HCT116 (cell line): ENCODE data around the gene ACVR1. TPM values are rescaled to one million over a fixed set of nuclear protein-coding genes. Genes with fewer than 3 reads are reported as not detected.

ENCODE experiments used
- ATAC-seq: fragments of 200-7000 bp; cut with Tn5 transposase; 2 replicates; pipeline ENCODE4 v1.9.1; 2020; ENCODE audit warnings: mild to moderate bottlenecking, moderate library complexity
- BruUV-seq: library from RNA; stranded (reverse); fragments of 400-500 nt; replicated peaks from 2 replicates; lab custom pipeline; 2021; lab: Mats Ljungman, UMichigan
- CTCF ChIA-PET: fragments of 300-600 bp; sonication (Branson Sonifier 250); formaldehyde crosslinking; loops from one replicate; lab custom pipeline; 2021; ENCODE audit warnings: antibody characterized with exemption; lab: Charles Lee
- POLR2A ChIA-PET: fragments of 300-600, 350-600 bp; sonication (Branson Sonifier 250); formaldehyde crosslinking; loops from one replicate; lab custom pipeline; 2021; ENCODE audit warnings: antibody characterized with exemption; lab: Charles Lee
- RAD21 ChIA-PET, 2 experiments: fragments of 300-600 bp; sonication (Branson Sonifier 250); formaldehyde crosslinking; loops; one replicate each; lab custom pipeline; 2023; ENCODE audit warnings: low total read pairs in 2 of 2; ENCODE audit not compliant: uncharacterized antibody in 2 of 2, unreplicated experiment in 2 of 2, low non-redundant PET in 1 of 2; lab: Charles Lee
- DNase-seq: peaks from one replicate; pipeline ENCODE4 v3.0.0-alpha.2; 2010; ENCODE audit warnings: low read depth, low spot score
- H2AFZ ChIP-seq: fragments of 200-600 bp; shearing (Covaris generic), sonication (generic); 2 replicates; pipeline ENCODE4 v1.6.1; 2017; ENCODE audit warnings: low read depth, mixed run types, mixed read lengths, antibody characterized with exemption, low read length; ENCODE audit not compliant: poor library complexity, severe bottlenecking
- H3K27ac ChIP-seq: 2 replicates; pipeline ENCODE4 v1.5.1; 2012; ENCODE audit warnings: low read depth, low read length
- H3K27me3 ChIP-seq: fragments of 200-600 bp; sonication (generic); 2 replicates; pipeline ENCODE4 v1.6.1; 2016; ENCODE audit warnings: mixed run types, low read length, mixed read lengths; ENCODE audit not compliant: insufficient read depth
- H3K36me3 ChIP-seq, 2 experiments: fragments of 200-500 bp in 1 of 2; fragments of 200-600 bp in 1 of 2; sonication (Bioruptor generic) in 1 of 2; sonication (generic) in 1 of 2; 2 replicates each; pipeline versions ENCODE4 v1.5.1 to v1.6.1; 2014 to 2016; ENCODE audit warnings: low read length in 2 of 2, inconsistent platforms in 1 of 2, mixed read lengths in 1 of 2, mixed run types in 1 of 2; ENCODE audit not compliant: insufficient read depth in 2 of 2, control insufficient read depth in 1 of 2
- H3K4me1 ChIP-seq, 2 experiments: fragments of 200-600 bp in 1 of 2; sonication (generic) in 1 of 2; 2 replicates each; pipeline versions ENCODE4 v1.5.1 to v1.6.1; 2012 to 2017; ENCODE audit warnings: low read length in 2 of 2, inconsistent platforms in 1 of 2, mild to moderate bottlenecking in 1 of 2, mixed read lengths in 1 of 2, mixed run types in 1 of 2, moderate library complexity in 1 of 2; ENCODE audit not compliant: insufficient read depth in 2 of 2, control insufficient read depth in 1 of 2
- H3K4me2 ChIP-seq: fragments of 200-600 bp; sonication (generic); 2 replicates; pipeline ENCODE4 v1.6.1; 2017; ENCODE audit warnings: mixed run types, low read length, mixed read lengths
- H3K4me3 ChIP-seq, 2 experiments: fragments of 200-600 bp in 1 of 2; sonication (generic) in 1 of 2; replicated peaks in 1 of 2; 2 replicates each; pipeline ENCODE4 v1.5.1; 2011 to 2016; ENCODE audit warnings: low read length in 2 of 2, control low read depth in 1 of 2, low read depth in 1 of 2, mild to moderate bottlenecking in 1 of 2, mixed read lengths in 1 of 2, mixed run types in 1 of 2
- H3K79me2 ChIP-seq: fragments of 200-600 bp; sonication (generic); 2 replicates; pipeline ENCODE4 v1.6.1; 2017; ENCODE audit warnings: mild to moderate bottlenecking, mixed run types, low read length, moderate library complexity, mixed read lengths; ENCODE audit not compliant: insufficient read depth
- H3K9ac ChIP-seq: fragments of 200-600 bp; sonication (generic); 2 replicates; pipeline ENCODE4 v1.6.1; 2016; ENCODE audit warnings: low read length, mixed read lengths
- H3K9me2 ChIP-seq: fragments of 200-600 bp; sonication (generic), shearing (Covaris generic); 2 replicates; pipeline ENCODE4 v1.6.1; 2017; ENCODE audit warnings: mixed run types, mild to moderate bottlenecking, moderate library complexity; ENCODE audit not compliant: insufficient read depth
- H3K9me3 ChIP-seq, 2 experiments: fragments of 200-500 bp in 1 of 2; fragments of 200-600 bp in 1 of 2; sonication (Bioruptor generic) in 1 of 2; sonication (generic) in 1 of 2; 2 replicates each; pipeline ENCODE4 v1.6.1; 2014 to 2017; ENCODE audit warnings: low read length in 2 of 2, mixed read lengths in 2 of 2, inconsistent platforms in 1 of 2, low read depth in 1 of 2, mild to moderate bottlenecking in 1 of 2, mixed run types in 1 of 2, moderate library complexity in 1 of 2; ENCODE audit not compliant: control insufficient read depth in 1 of 2, insufficient read depth in 1 of 2
- H4K20me1 ChIP-seq: fragments of 200-600 bp; sonication (generic), shearing (Covaris generic); 2 replicates; pipeline ENCODE4 v1.6.1; 2017; ENCODE audit warnings: mixed run types, mild to moderate bottlenecking, moderate library complexity; ENCODE audit not compliant: insufficient read depth
- CBX3 ChIP-seq: IDR thresholded peaks from 2 replicates; pipeline ENCODE4 v1.6.1; 2012; ENCODE audit warnings: low read depth
- CEBPB ChIP-seq: IDR thresholded peaks from 2 replicates; pipeline ENCODE4 v1.6.1; 2012; ENCODE audit warnings: low read depth
- EZH2 ChIP-seq: fragments of 200-600 bp; sonication (generic); IDR thresholded peaks from 2 replicates; pipeline ENCODE4 v1.6.1; 2017; ENCODE audit warnings: antibody characterized with exemption, mixed run types
- EZH2phosphoT487 ChIP-seq: fragments of 200-600 bp; IDR thresholded peaks from 2 replicates; pipeline ENCODE4 v1.6.1; 2018; ENCODE audit warnings: antibody characterized with exemption, borderline replicate concordance
- RAD21 ChIP-seq: IDR thresholded peaks from 2 replicates; pipeline ENCODE4 v1.6.1; 2012; ENCODE audit warnings: low read depth, mild to moderate bottlenecking
- SIN3A ChIP-seq: IDR thresholded peaks from 2 replicates; pipeline ENCODE4 v1.6.1; 2012; ENCODE audit warnings: low read depth
- SP1 ChIP-seq: IDR thresholded peaks from 2 replicates; pipeline ENCODE4 v1.6.1; 2012; ENCODE audit warnings: low read depth
- intact Hi-C: fragments of 100-400 bp; cut with micrococcal nuclease; formaldehyde crosslinking; loops from 2 replicates; pipeline ENCODE4 v1.10.0; 2022
- total RNA-seq: library from RNA; stranded (reverse); gene quantifications from one replicate; pipeline ENCODE4 v1.2.1, GENCODE V29; 2021; ENCODE audit not compliant: unreplicated experiment
- TF ChIP-seq, protein P1 (sequence below): IDR thresholded peaks from 2 replicates; pipeline ENCODE4 v1.6.1; 2012; ENCODE audit warnings: low read depth

The ACVR1 gene
- total RNA-seq, 1 experiment from 2014 or later, result 16.9 TPM

DNA sequence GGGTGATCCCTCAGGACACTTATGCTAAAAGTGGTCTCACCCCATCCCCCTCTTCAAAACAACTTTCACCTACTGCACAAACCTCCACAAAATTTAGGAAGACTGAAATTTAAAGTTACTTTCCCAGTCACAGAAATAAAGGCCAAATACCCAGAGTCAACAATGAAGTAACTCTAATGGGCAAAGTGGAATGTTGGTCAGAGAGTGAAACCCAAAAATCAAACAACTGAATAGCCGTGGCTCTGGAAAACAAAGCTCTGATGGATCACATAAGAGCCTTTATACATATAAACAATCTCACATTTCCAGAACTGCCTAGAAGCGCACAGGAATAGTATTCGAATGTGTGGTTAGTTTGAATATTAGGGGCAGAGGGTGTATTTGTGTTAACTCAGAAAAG lies 4.7 kb downstream of the ACVR1 start:
- RAD21 ChIA-PET, result no interaction called here
- Histone ChIP-seq H3K79me2 (peaks cover 31% of the 10 kb centered on the region), H3K4me2 (no peak overlapping the region), H4K20me1 (no peaks in the 10 kb centered on the region), H3K4me3 (no peak overlapping the region), H3K9me2 (no peaks in the 10 kb centered on the region; the same call in 1 of the 2 replicates), H3K27me3 (no peaks in the 10 kb centered on the region), H3K9ac (no peak overlapping the region), H3K4me1 (peaks cover 4 to 13% of the 10 kb centered on the region in 2 experiments), H3K27ac (no peak overlapping the region), H3K9me3 (no peaks in the 10 kb centered on the region), H2AFZ (no peak overlapping the region), H3K36me3 (no peaks in the 10 kb centered on the region)
- POLR2A ChIA-PET, result no interaction called here
- ATAC-seq, result no peak
- no TSS peak for BruUV-seq
- CTCF ChIA-PET, result no interaction called here
- intact Hi-C loops, result no loop called here
- no peak for DNase-seq
- TF ChIP-seq EZH2, result no peak
- TF ChIP-seq, all 23 proteins: peak for 0

DNA sequence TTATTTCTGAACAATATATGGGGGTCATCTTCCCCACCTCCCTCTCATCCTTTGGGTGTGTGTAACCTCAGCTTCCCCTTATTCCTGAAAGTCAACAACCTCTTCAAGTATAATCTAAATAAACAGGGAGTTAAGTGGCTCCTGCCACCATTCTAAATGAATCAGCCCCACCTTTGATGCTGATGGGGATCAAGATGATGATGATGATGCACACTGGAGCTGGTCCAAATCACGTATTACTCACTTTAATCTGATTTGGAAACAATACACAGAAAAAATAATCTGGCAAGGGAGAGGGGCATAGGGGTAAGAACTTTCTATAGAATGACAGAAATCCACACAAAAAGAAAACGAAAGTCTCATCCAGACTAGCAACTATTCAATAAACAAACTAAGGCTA lies 7.1 kb downstream of the ACVR1 start:
- Histone ChIP-seq H3K4me1 (peaks cover 3% of the 10 kb centered on the region in 2 experiments; a peak in 2 of 4 replicates), H3K4me2 (no peak overlapping the region), H3K27me3 (no peaks in the 10 kb centered on the region), H3K9ac (no peak overlapping the region), H3K27ac (no peak overlapping the region), H3K36me3 (no peaks in the 10 kb centered on the region), H4K20me1 (no peaks in the 10 kb centered on the region), H3K79me2 (peaks cover 18% of the 10 kb centered on the region), H3K9me2 (no peaks in the 10 kb centered on the region; the same call in 1 of the 2 replicates), H3K4me3 (no peak overlapping the region)
- ChIA-PET RAD21 (no interaction called here), CTCF (no interaction called here)
- BruUV-seq, result no TSS peak
- no peak for DNase-seq
- ATAC-seq, result no peak
- TF ChIP-seq, protein P1, sequence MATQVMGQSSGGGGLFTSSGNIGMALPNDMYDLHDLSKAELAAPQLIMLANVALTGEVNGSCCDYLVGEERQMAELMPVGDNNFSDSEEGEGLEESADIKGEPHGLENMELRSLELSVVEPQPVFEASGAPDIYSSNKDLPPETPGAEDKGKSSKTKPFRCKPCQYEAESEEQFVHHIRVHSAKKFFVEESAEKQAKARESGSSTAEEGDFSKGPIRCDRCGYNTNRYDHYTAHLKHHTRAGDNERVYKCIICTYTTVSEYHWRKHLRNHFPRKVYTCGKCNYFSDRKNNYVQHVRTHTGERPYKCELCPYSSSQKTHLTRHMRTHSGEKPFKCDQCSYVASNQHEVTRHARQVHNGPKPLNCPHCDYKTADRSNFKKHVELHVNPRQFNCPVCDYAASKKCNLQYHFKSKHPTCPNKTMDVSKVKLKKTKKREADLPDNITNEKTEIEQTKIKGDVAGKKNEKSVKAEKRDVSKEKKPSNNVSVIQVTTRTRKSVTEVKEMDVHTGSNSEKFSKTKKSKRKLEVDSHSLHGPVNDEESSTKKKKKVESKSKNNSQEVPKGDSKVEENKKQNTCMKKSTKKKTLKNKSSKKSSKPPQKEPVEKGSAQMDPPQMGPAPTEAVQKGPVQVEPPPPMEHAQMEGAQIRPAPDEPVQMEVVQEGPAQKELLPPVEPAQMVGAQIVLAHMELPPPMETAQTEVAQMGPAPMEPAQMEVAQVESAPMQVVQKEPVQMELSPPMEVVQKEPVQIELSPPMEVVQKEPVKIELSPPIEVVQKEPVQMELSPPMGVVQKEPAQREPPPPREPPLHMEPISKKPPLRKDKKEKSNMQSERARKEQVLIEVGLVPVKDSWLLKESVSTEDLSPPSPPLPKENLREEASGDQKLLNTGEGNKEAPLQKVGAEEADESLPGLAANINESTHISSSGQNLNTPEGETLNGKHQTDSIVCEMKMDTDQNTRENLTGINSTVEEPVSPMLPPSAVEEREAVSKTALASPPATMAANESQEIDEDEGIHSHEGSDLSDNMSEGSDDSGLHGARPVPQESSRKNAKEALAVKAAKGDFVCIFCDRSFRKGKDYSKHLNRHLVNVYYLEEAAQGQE, result no peak
- TF ChIP-seq SIN3A (no peak), SP1 (no peak), EZH2phosphoT487 (no peak), CEBPB (no peak), RAD21 (no peak), CBX3 (no peak)
- TF ChIP-seq, all 23 proteins: peak for 0
- no peaks in the 10 kb centered on the region for H3K9me3 ChIP-seq
- intact Hi-C loops, result no loop called here
- POLR2A ChIA-PET, result no interaction called here
- no peak overlapping the region for H2AFZ ChIP-seq
